Endothelial cell of umbilical vein (primary cell): ENCODE measurements around the gene TRIM10. TPM values are rescaled to one million over a fixed set of nuclear protein-coding genes. Genes with fewer than 3 reads are reported as not detected.

Experiments
- BruUV-seq: library from RNA; stranded (reverse); fragments of 400-500 nt; replicated peaks from 2 replicates; lab custom pipeline; 2021; lab: Mats Ljungman, UMichigan
- CTCF ChIA-PET: fragments of 300-600, 350-600 bp; sonication (Branson Sonifier 250); formaldehyde crosslinking; loops from one replicate; lab custom pipeline; 2021; ENCODE audit warnings: antibody characterized with exemption, inconsistent platforms; lab: Charles Lee
- POLR2A ChIA-PET: fragments of 300-600, 350-600 bp; sonication (Branson Sonifier 250); formaldehyde crosslinking; loops from one replicate; lab custom pipeline; 2021; ENCODE audit warnings: antibody characterized with exemption, inconsistent platforms; lab: Charles Lee
- DNase-seq: peaks from one replicate; pipeline ENCODE4 v3.0.0-alpha.2; 2011; ENCODE audit warnings: low read depth, low spot score
- FAIRE-seq: peaks from 2 replicates; lab custom pipeline; 2011; peaks lifted over from hg19 to GRCh38; lab: Jason Lieb, UNC
- H2AFZ ChIP-seq: 2 replicates; pipeline ENCODE4 v1.6.0; 2012; ENCODE audit warnings: low read depth, low read length, control low read depth, inconsistent platforms
- H3K27ac ChIP-seq: 2 replicates; pipeline ENCODE4 v1.5.1; 2011; ENCODE audit warnings: low read depth, mild to moderate bottlenecking, control low read depth, low read length, moderate library complexity; ENCODE audit not compliant: insufficient read depth
- H3K27me3 ChIP-seq, 2 experiments: 2 replicates each; pipeline versions ENCODE4 v1.6.0 to v1.6.1; 2011; ENCODE audit warnings: low read length in 2 of 2, mixed read lengths in 1 of 2; ENCODE audit not compliant: control insufficient read depth in 2 of 2, insufficient read depth in 2 of 2
- H3K36me3 ChIP-seq, 2 experiments: 2 replicates in 1 of 2; 3 replicates in 1 of 2; pipeline ENCODE4 v1.5.1; 2011; ENCODE audit warnings: low read length in 2 of 2, mild to moderate bottlenecking in 1 of 2, moderate library complexity in 1 of 2; ENCODE audit not compliant: control insufficient read depth in 2 of 2, insufficient read depth in 2 of 2; ENCODE audit errors: extremely low read depth in 1 of 2
- H3K4me1 ChIP-seq: 3 replicates; pipeline ENCODE4 v1.5.1; 2011; ENCODE audit warnings: mild to moderate bottlenecking, low read length; ENCODE audit not compliant: control insufficient read depth, insufficient read depth; ENCODE audit errors: extremely low read depth
- H3K4me2 ChIP-seq: 2 replicates; pipeline ENCODE4 v1.6.1; 2011; ENCODE audit warnings: low read length, control low read depth, mixed read lengths; ENCODE audit not compliant: insufficient read depth
- H3K4me3 ChIP-seq, 3 experiments: fragments of 200-600 bp in 1 of 3; sonication (generic), shearing (Covaris generic) in 1 of 3; replicated peaks in 1 of 3; 2 replicates each; pipeline ENCODE4 v1.5.1; 2011 to 2016; ENCODE audit warnings: control low read depth in 3 of 3, low read length in 3 of 3, mild to moderate bottlenecking in 2 of 3, inconsistent platforms in 1 of 3, low read depth in 1 of 3, moderate library complexity in 1 of 3; ENCODE audit not compliant: insufficient read depth in 1 of 3
- H3K79me2 ChIP-seq: 2 replicates; pipeline ENCODE4 v1.6.0; 2012; ENCODE audit warnings: low read length, inconsistent platforms; ENCODE audit not compliant: control insufficient read depth, insufficient read depth
- H3K9ac ChIP-seq: replicated peaks from 2 replicates; pipeline ENCODE3; 2011; ENCODE audit warnings: low read length, control low read depth; ENCODE audit not compliant: insufficient read depth; ENCODE audit errors: extremely low read depth
- H3K9me1 ChIP-seq: replicated peaks from 3 replicates; pipeline ENCODE4 v1.6.0; 2011; ENCODE audit warnings: mild to moderate bottlenecking, low read length; ENCODE audit not compliant: control insufficient read depth, insufficient read depth; ENCODE audit errors: extremely low read depth
- H3K9me3 ChIP-seq: replicated peaks from 2 replicates; pipeline ENCODE4 v1.5.1; 2012; ENCODE audit warnings: low read length, inconsistent platforms; ENCODE audit not compliant: control insufficient read depth, insufficient read depth
- H4K20me1 ChIP-seq: replicated peaks from 2 replicates; pipeline ENCODE3; 2011; ENCODE audit warnings: mild to moderate bottlenecking, low read length; ENCODE audit not compliant: control insufficient read depth, insufficient read depth; ENCODE audit errors: extremely low read depth
- EZH2 ChIP-seq: IDR thresholded peaks from 2 replicates; pipeline ENCODE4 v1.6.1; 2012; ENCODE audit warnings: borderline replicate concordance, low read depth, mild to moderate bottlenecking, moderate library complexity, low read length, inconsistent platforms; ENCODE audit not compliant: severe bottlenecking
- FOS ChIP-seq: IDR thresholded peaks from 2 replicates; pipeline ENCODE4 v1.6.1; 2011; ENCODE audit warnings: mild to moderate bottlenecking, low read length, moderate library complexity, borderline replicate concordance; ENCODE audit not compliant: insufficient read depth
- GATA2 ChIP-seq: IDR thresholded peaks from 2 replicates; pipeline ENCODE4 v1.7.0; 2011; ENCODE audit warnings: low read depth, mild to moderate bottlenecking, moderate library complexity, mixed read lengths, low read length; ENCODE audit not compliant: insufficient read length, insufficient read depth
- JUN ChIP-seq: IDR thresholded peaks from 2 replicates; pipeline ENCODE4 v1.6.1; 2011; ENCODE audit warnings: borderline replicate concordance, low read depth; ENCODE audit not compliant: insufficient read length, insufficient read depth
- MYC ChIP-seq: IDR thresholded peaks from one replicate; pipeline ENCODE4 v1.6.1; 2011; ENCODE audit warnings: mild to moderate bottlenecking, low read depth, low read length
- POLR2A ChIP-seq: IDR thresholded peaks from 2 replicates; pipeline ENCODE4 v1.6.1; 2012; ENCODE audit warnings: low read depth, mild to moderate bottlenecking, control low read depth, low read length
- POLR2AphosphoS5 ChIP-seq: IDR thresholded peaks from 2 replicates; pipeline ENCODE4 v1.6.1; 2012; ENCODE audit warnings: low read depth, mild to moderate bottlenecking, control low read depth, low read length, moderate library complexity; ENCODE audit not compliant: insufficient read depth
- dilution Hi-C: fragments of 300-500 bp; cut with MboI; formaldehyde crosslinking; loops from one replicate; pipeline ENCODE4 v1.15.0; 2019; ENCODE audit warnings: low sequenced_read_pairs; ENCODE audit not compliant: extremely low pct_ligation_motif_present
- intact Hi-C: fragments of 100-400 bp; cut with micrococcal nuclease; formaldehyde crosslinking; loops from one replicate; pipeline ENCODE4 v1.10.0; 2022
- polyA plus RNA-seq, 4 experiments: library from polyadenylated mRNA; depleted of rRNA in 3 of 4; stranded (reverse) in 3 of 4; unstranded in 1 of 4; fragments of >200 nt; gene quantifications; 2 replicates each; pipeline versions ENCODE4 v1.2.1 to v1.2.3, GENCODE V29; 2011 to 2012; ENCODE audit warnings: missing spikeins in 1 of 4
- total RNA-seq: library from RNA; stranded (reverse); gene quantifications from 2 replicates; pipeline ENCODE4 v1.2.3, GENCODE V29; 2021
- TF ChIP-seq, protein P1 (sequence below): IDR thresholded peaks from 2 replicates; pipeline ENCODE4 v1.6.1; 2011; ENCODE audit not compliant: insufficient read depth, insufficient read length
- TF ChIP-seq, protein P2 (sequence below), 2 donors: IDR thresholded peaks; 1 replicate in 1 of 2; 2 replicates in 1 of 2; pipeline ENCODE4 v1.5.1; 2011; ENCODE audit warnings: low read length in 2 of 2, mild to moderate bottlenecking in 2 of 2, moderate library complexity in 2 of 2, control low read depth in 1 of 2, inconsistent platforms in 1 of 2, low read depth in 1 of 2; ENCODE audit not compliant: insufficient read depth in 1 of 2; ENCODE audit errors: extremely low read depth in 1 of 2

TRIM10 gene
- total and polyA plus RNA-seq, 2 donors (not counting 3 experiments of a cell fraction or from before 2014, with no cell fraction given) = not detected

DNA sequence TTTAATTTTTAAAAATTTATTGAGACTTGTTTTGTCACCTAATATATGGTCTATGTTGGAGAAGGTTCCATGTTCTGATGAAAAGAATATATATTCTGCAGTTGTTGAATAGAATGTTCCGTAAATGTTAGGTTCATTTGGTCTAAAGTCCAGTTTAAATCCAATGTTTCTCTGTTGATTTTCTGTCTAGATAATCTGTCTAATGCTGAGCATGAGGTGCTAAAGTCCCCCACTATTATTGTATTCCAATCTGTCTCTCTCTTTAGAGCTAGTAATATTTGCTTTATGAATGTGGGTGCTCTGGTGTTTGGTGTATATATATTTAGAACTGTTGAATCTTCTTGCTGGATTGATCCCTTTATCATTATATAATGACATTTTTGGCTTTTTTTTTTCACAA is 17.8 kb upstream of the TRIM10 start:
- no peak overlapping the region for H2AFZ ChIP-seq
- no peak overlapping the region for H3K4me2 ChIP-seq
- DNase-seq (no peak), FAIRE-seq (no peak)
- H4K20me1 ChIP-seq = no peaks in the 10 kb centered on the region
- ChIA-PET CTCF (no interaction called here), POLR2A (no interaction called here)
- no peak overlapping the region for H3K4me3 ChIP-seq
- H3K27ac ChIP-seq = no peak overlapping the region
- no peaks in the 10 kb centered on the region for H3K79me2 ChIP-seq
- H3K27me3 ChIP-seq = peaks cover 12 to 35% of the 10 kb centered on the region in 2 experiments
- intact Hi-C loops = loop anchor here (10.0 kb wide), 1 partner anchor 154 kb away; no protein-coding TSS in a partner anchor
- no peaks in the 10 kb centered on the region for H3K9me3 ChIP-seq
- no TSS peak for BruUV-seq
- H3K36me3 ChIP-seq = no peaks in the 10 kb centered on the region
- H3K4me1 ChIP-seq = no peaks in the 10 kb centered on the region
- dilution Hi-C loops = no loop called here
- no peak overlapping the region for H3K9ac ChIP-seq
- TF ChIP-seq EZH2 (no peak), GATA2 (no peak), MYC (no peak), POLR2AphosphoS5 (no peak), POLR2A (no peak), FOS (no peak), JUN (no peak)
- TF ChIP-seq, protein P1, sequence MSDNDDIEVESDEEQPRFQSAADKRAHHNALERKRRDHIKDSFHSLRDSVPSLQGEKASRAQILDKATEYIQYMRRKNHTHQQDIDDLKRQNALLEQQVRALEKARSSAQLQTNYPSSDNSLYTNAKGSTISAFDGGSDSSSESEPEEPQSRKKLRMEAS = no peak
- TF ChIP-seq, protein P2, sequence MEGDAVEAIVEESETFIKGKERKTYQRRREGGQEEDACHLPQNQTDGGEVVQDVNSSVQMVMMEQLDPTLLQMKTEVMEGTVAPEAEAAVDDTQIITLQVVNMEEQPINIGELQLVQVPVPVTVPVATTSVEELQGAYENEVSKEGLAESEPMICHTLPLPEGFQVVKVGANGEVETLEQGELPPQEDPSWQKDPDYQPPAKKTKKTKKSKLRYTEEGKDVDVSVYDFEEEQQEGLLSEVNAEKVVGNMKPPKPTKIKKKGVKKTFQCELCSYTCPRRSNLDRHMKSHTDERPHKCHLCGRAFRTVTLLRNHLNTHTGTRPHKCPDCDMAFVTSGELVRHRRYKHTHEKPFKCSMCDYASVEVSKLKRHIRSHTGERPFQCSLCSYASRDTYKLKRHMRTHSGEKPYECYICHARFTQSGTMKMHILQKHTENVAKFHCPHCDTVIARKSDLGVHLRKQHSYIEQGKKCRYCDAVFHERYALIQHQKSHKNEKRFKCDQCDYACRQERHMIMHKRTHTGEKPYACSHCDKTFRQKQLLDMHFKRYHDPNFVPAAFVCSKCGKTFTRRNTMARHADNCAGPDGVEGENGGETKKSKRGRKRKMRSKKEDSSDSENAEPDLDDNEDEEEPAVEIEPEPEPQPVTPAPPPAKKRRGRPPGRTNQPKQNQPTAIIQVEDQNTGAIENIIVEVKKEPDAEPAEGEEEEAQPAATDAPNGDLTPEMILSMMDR (IDR thresholded peaks at IDR 0.05; ENCODE audit: extremely low read depth in 1 of 2, insufficient read depth in 1 of 2, low read depth in 1 of 2, low read length in 2 of 2) = no peak
- no peaks in the 10 kb centered on the region for H3K9me1 ChIP-seq
